MCF 10A (cell line): ENCODE results near the gene INSC. TPM values are rescaled to one million over a fixed set of nuclear protein-coding genes. Genes with fewer than 3 reads are reported as not detected.

Experiments
- BruUV-seq: library from RNA; stranded (reverse); fragments of 400-500 nt; replicated peaks from 2 replicates; lab custom pipeline; 2021; lab: Mats Ljungman, UMichigan
- CTCF ChIA-PET: fragments of 300-600 bp; sonication (Branson Sonifier 250); formaldehyde crosslinking; extraction: SDS; loops from one replicate; lab custom pipeline; 2021; ENCODE audit warnings: antibody characterized with exemption, inconsistent platforms; lab: Yijun Ruan, JAX
- POLR2A ChIA-PET: fragments of 300-600, 350-650 bp; sonication (Branson Sonifier 250); formaldehyde crosslinking; extraction: SDS; loops from one replicate; lab custom pipeline; 2020; ENCODE audit warnings: antibody characterized with exemption, inconsistent platforms; lab: Yijun Ruan, JAX
- DNase-seq: peaks from one replicate; pipeline ENCODE4 v3.0.0-alpha.2; 2018; ENCODE audit not compliant: unreplicated experiment
- H3K27ac Mint-ChIP-seq: one replicate; pipeline ENCODE4 v1.8.0; 2022; ENCODE audit warnings: mild to moderate bottlenecking, low read depth, mixed read lengths; ENCODE audit not compliant: unreplicated experiment
- H3K27me3 Mint-ChIP-seq: one replicate; pipeline ENCODE4 v1.8.0; 2022; ENCODE audit warnings: mixed read lengths; ENCODE audit not compliant: insufficient read depth, unreplicated experiment
- H3K36me3 Mint-ChIP-seq: one replicate; pipeline ENCODE4 v1.8.0; 2022; ENCODE audit warnings: mild to moderate bottlenecking, moderate library complexity, mixed read lengths; ENCODE audit not compliant: insufficient read depth, unreplicated experiment
- H3K4me1 Mint-ChIP-seq: one replicate; pipeline ENCODE4 v1.8.0; 2022; ENCODE audit warnings: mixed read lengths; ENCODE audit not compliant: insufficient read depth, unreplicated experiment
- H3K4me3 Mint-ChIP-seq: one replicate; pipeline ENCODE4 v1.8.0; 2022; ENCODE audit warnings: mild to moderate bottlenecking, moderate library complexity, mixed read lengths; ENCODE audit not compliant: unreplicated experiment
- H3K9me3 Mint-ChIP-seq: one replicate; pipeline ENCODE4 v1.8.0; 2022; ENCODE audit warnings: mixed read lengths; ENCODE audit not compliant: unreplicated experiment
- CTCF ChIP-seq: fragments of 200-600 bp; IDR thresholded peaks from one replicate; pipeline ENCODE4 v1.8.0; 2022; ENCODE audit warnings: antibody characterized with exemption, mild to moderate bottlenecking; ENCODE audit not compliant: unreplicated experiment
- intact Hi-C: fragments of 100-400 bp; cut with micrococcal nuclease; formaldehyde crosslinking; loops from 2 replicates; pipeline ENCODE4 v1.14.1; 2022
- total RNA-seq: library from RNA; stranded (reverse); gene quantifications from 2 replicates; pipeline ENCODE4 v1.2.3, GENCODE V29; 2022

The INSC gene
- total RNA-seq, 1 experiment from 2014 or later: 5.8 TPM

- H3K9me3 Mint-ChIP-seq: no peaks in the 10 kb centered on the region
These were observed 98.2 kb downstream of the INSC start for GRCh38 chr11:15212876-15213275.

GRCh38 chr11:15213471-15214231 lies 98.9 kb downstream of the INSC start:
- Mint-ChIP-seq H3K9me3 (no peaks in the 10 kb centered on the region), H3K4me3 (no peak overlapping the region), H3K27ac (peak overlapping the region; percentile 57), H3K4me1 (no peaks in the 10 kb centered on the region), H3K27me3 (no peaks in the 10 kb centered on the region), H3K36me3 (no peaks in the 10 kb centered on the region)
- ChIA-PET CTCF (interaction anchor here (0.5 to 1.2 kb wide), 6 partner anchors 10 to 776 kb away, joined by 3 to 5 read pairs (median 3); no protein-coding TSS in a partner anchor), POLR2A (interaction anchor here (1.0 kb wide), 1 partner anchor 107 kb away, joined by 3 read pairs; no protein-coding TSS in a partner anchor)
- intact Hi-C loops: no loop called here
- no peak for TF ChIP-seq CTCF
- BruUV-seq: no TSS peak
- DNase-seq: no peak

More at GRCh38 chr11:15212876-15213275, 98.2 kb downstream of the INSC start:
- Mint-ChIP-seq H3K4me1 (no peaks in the 10 kb centered on the region), H3K36me3 (no peaks in the 10 kb centered on the region), H3K4me3 (no peak overlapping the region), H3K27me3 (no peaks in the 10 kb centered on the region), H3K27ac (no peak overlapping the region)
- DNase-seq: peak; percentile 10
- CTCF ChIA-PET: interaction anchor here (0.7 to 1.2 kb wide), 4 partner anchors 14 to 306 kb away, joined by 3 to 4 read pairs (median 3); no protein-coding TSS in a partner anchor
- POLR2A ChIA-PET: interaction anchor here (0.7 to 1.0 kb wide), 2 partner anchors 18 to 107 kb away, joined by 3 read pairs; no protein-coding TSS in a partner anchor
- no TSS peak for BruUV-seq
- intact Hi-C loops: no loop called here
- TF ChIP-seq CTCF: no peak

GRCh38 chr11:15215005-15215404 lies 100.3 kb downstream of the INSC start:
- no peaks in the 10 kb centered on the region for H3K4me1 Mint-ChIP-seq
- H3K36me3 Mint-ChIP-seq: no peaks in the 10 kb centered on the region
- DNase-seq: no peak
- H3K4me3 Mint-ChIP-seq: no peak overlapping the region
- no peaks in the 10 kb centered on the region for H3K9me3 Mint-ChIP-seq
- H3K27ac Mint-ChIP-seq: no peak overlapping the region
- no peak for TF ChIP-seq CTCF
- intact Hi-C loops: no loop called here
- ChIA-PET POLR2A (interaction anchor here (0.7 kb wide), 1 partner anchor 241 kb away, joined by 3 read pairs; no protein-coding TSS in a partner anchor), CTCF (interaction anchor here (1.5 to 2.9 kb wide), 4 partner anchors 8 to 307 kb away, joined by 5 to 25 read pairs (median 12); no protein-coding TSS in a partner anchor)
- no peaks in the 10 kb centered on the region for H3K27me3 Mint-ChIP-seq
- BruUV-seq: no TSS peak

- DNase-seq: peak; percentile 25
- CTCF ChIA-PET: interaction anchor here (0.6 to 2.9 kb wide), 12 partner anchors 9 to 1529 kb away, joined by 3 to 25 read pairs (median 4); no protein-coding TSS in a partner anchor
- no TSS peak for BruUV-seq
- Mint-ChIP-seq H3K36me3 (no peaks in the 10 kb centered on the region), H3K27ac (no peak overlapping the region), H3K4me1 (no peaks in the 10 kb centered on the region), H3K27me3 (no peaks in the 10 kb centered on the region), H3K4me3 (no peak overlapping the region), H3K9me3 (no peaks in the 10 kb centered on the region)
- TF ChIP-seq CTCF: peak; percentile 23
- intact Hi-C loops: no loop called here
- POLR2A ChIA-PET: no interaction called here
These were observed 102.0 kb downstream of the INSC start for GRCh38 chr11:15216678-15217077.
